Activated CD8-positive, alpha-beta memory T cell treated with anti-CD3 and anti-CD28 coated beads, Interleukin-2, amount 10 ng/mL, durations not matched to agents 7 days and 5 days (primary cell): ENCODE results near the gene PPFIA2. TPM values are rescaled to one million over a fixed set of nuclear protein-coding genes. Genes with fewer than 3 reads are reported as not detected.
A peak's percentile ranks its signal among the peaks of the same experiment; 100 is the strongest.

Source experiments
- ATAC-seq: fragments of 150-1000 bp; cut with Tn5 transposase; one replicate; pipeline ENCODE4 v1.10.0; 2021; ENCODE audit warnings: moderate library complexity
- CTCF ChIA-PET: fragments of 350-600 bp; sonication (Branson Sonifier 250); formaldehyde crosslinking; loops from one replicate; lab custom pipeline; 2021; ENCODE audit warnings: antibody characterized with exemption; lab: Charles Lee
- DNase-seq: peaks from one replicate; pipeline ENCODE4 v3.0.0-alpha.2; 2020
- H3K27ac Mint-ChIP-seq: one replicate; pipeline ENCODE4 v1.8.0; 2021; ENCODE audit warnings: mild to moderate bottlenecking, mixed read lengths
- H3K27me3 Mint-ChIP-seq: one replicate; pipeline ENCODE4 v1.8.0; 2021; ENCODE audit warnings: mixed read lengths
- H3K36me3 Mint-ChIP-seq: one replicate; pipeline ENCODE4 v1.8.0; 2021; ENCODE audit warnings: mild to moderate bottlenecking, mixed read lengths
- H3K4me1 Mint-ChIP-seq: one replicate; pipeline ENCODE4 v1.8.0; 2021; ENCODE audit warnings: mixed read lengths
- H3K4me3 Mint-ChIP-seq: one replicate; pipeline ENCODE4 v1.8.0; 2021; ENCODE audit warnings: mild to moderate bottlenecking, moderate library complexity, mixed read lengths
- H3K9me3 Mint-ChIP-seq: one replicate; pipeline ENCODE4 v1.8.0; 2022; ENCODE audit warnings: low read depth, mixed read lengths
- total RNA-seq, 2 experiments: library from RNA; stranded (reverse); gene quantifications; one replicate each; pipeline ENCODE4 v1.2.3, GENCODE V29; 2021

PPFIA2 gene
- not detected for total RNA-seq

GRCh38 chr12:81759190-81760051 is at the start of gene PPFIA2:
PPFIA2 (minus strand) TSS chr12:81759350.
- Mint-ChIP-seq H3K4me1 (peaks cover 10% of the 10 kb centered on the region), H3K9me3 (no peaks in the 10 kb centered on the region), H3K4me3 (no peak within 1 kb of the TSS), H3K36me3 (no peaks in the 10 kb centered on the region), H3K27ac (no peak within 1 kb of the TSS), H3K27me3 (peaks cover 25% of the 10 kb centered on the region)
- CTCF ChIA-PET, result no interaction called here
- ATAC-seq, result peak; percentile 33
- no peak for DNase-seq

- CTCF ChIA-PET, result no interaction called here
- H3K36me3 Mint-ChIP-seq, result no peaks in the 10 kb centered on the region
- no peak for ATAC-seq
- no peaks in the 10 kb centered on the region for H3K9me3 Mint-ChIP-seq
- H3K4me1 Mint-ChIP-seq, result no peaks in the 10 kb centered on the region
- no peaks in the 10 kb centered on the region for H3K27me3 Mint-ChIP-seq
- H3K27ac Mint-ChIP-seq, result no peak overlapping the region
- no peak for DNase-seq
- H3K4me3 Mint-ChIP-seq, result no peak overlapping the region
These were observed 41.4 kb upstream of the PPFIA2 start for GRCh38 chr12:81800298-81801148.

GRCh38 chr12:81798294-81798693 is 39.1 kb upstream of the PPFIA2 start:
- H3K4me1 Mint-ChIP-seq, result no peaks in the 10 kb centered on the region
- ATAC-seq (no peak), DNase-seq (no peak)
- H3K9me3 Mint-ChIP-seq, result no peaks in the 10 kb centered on the region
- CTCF ChIA-PET, result no interaction called here
- no peaks in the 10 kb centered on the region for H3K36me3 Mint-ChIP-seq
- no peaks in the 10 kb centered on the region for H3K27me3 Mint-ChIP-seq
- H3K4me3 Mint-ChIP-seq, result no peak overlapping the region
- H3K27ac Mint-ChIP-seq, result no peak overlapping the region

- Mint-ChIP-seq H3K4me3 (no peak overlapping the region), H3K27me3 (no peaks in the 10 kb centered on the region), H3K4me1 (no peaks in the 10 kb centered on the region), H3K9me3 (no peaks in the 10 kb centered on the region), H3K27ac (no peak overlapping the region), H3K36me3 (no peaks in the 10 kb centered on the region)
- no peak for DNase-seq
- CTCF ChIA-PET, result no interaction called here
- no peak for ATAC-seq
These were observed 38.0 kb upstream of the PPFIA2 start for GRCh38 chr12:81797100-81797499.

- CTCF ChIA-PET, result no interaction called here
- Mint-ChIP-seq H3K36me3 (no peaks in the 10 kb centered on the region), H3K27me3 (no peaks in the 10 kb centered on the region), H3K4me3 (no peak overlapping the region), H3K4me1 (no peaks in the 10 kb centered on the region), H3K27ac (no peak overlapping the region), H3K9me3 (no peaks in the 10 kb centered on the region)
- no peak for ATAC-seq
- no peak for DNase-seq
These were observed 33.5 kb upstream of the PPFIA2 start for GRCh38 chr12:81792666-81793065.

- Mint-ChIP-seq H3K36me3 (no peaks in the 10 kb centered on the region), H3K9me3 (no peaks in the 10 kb centered on the region), H3K4me3 (no peak overlapping the region), H3K27ac (no peak overlapping the region), H3K4me1 (no peaks in the 10 kb centered on the region), H3K27me3 (no peaks in the 10 kb centered on the region)
- CTCF ChIA-PET, result no interaction called here
- DNase-seq (no peak), ATAC-seq (no peak)
These were observed 20.1 kb upstream of the PPFIA2 start for GRCh38 chr12:81779216-81779615.

- CTCF ChIA-PET, result no interaction called here
- no peaks in the 10 kb centered on the region for H3K27me3 Mint-ChIP-seq
These were observed 19.6 kb upstream of the PPFIA2 start for GRCh38 chr12:81778719-81779118.

GRCh38 chr12:81758421-81759189 is 545 bp downstream of the PPFIA2 start:
- Mint-ChIP-seq H3K36me3 (no peaks in the 10 kb centered on the region), H3K27me3 (peaks cover 25% of the 10 kb centered on the region), H3K27ac (no peak overlapping the region), H3K4me3 (no peak overlapping the region), H3K9me3 (no peaks in the 10 kb centered on the region), H3K4me1 (peaks cover 10% of the 10 kb centered on the region)
- ATAC-seq, result no peak
- DNase-seq, result no peak
- CTCF ChIA-PET, result no interaction called here

More at GRCh38 chr12:81778719-81779118, 19.6 kb upstream of the PPFIA2 start:
- DNase-seq, result no peak
- no peaks in the 10 kb centered on the region for H3K36me3 Mint-ChIP-seq
- no peaks in the 10 kb centered on the region for H3K4me1 Mint-ChIP-seq
- no peak overlapping the region for H3K4me3 Mint-ChIP-seq
- H3K27ac Mint-ChIP-seq, result no peak overlapping the region
- ATAC-seq, result no peak
- H3K9me3 Mint-ChIP-seq, result no peaks in the 10 kb centered on the region

GRCh38 chr12:81757731-81758365 is 1.3 kb downstream of the PPFIA2 start:
- ATAC-seq, result no peak
- Mint-ChIP-seq H3K27ac (no peak overlapping the region), H3K9me3 (no peaks in the 10 kb centered on the region), H3K36me3 (no peaks in the 10 kb centered on the region), H3K27me3 (peaks cover 25% of the 10 kb centered on the region), H3K4me1 (peaks cover 10% of the 10 kb centered on the region), H3K4me3 (no peak overlapping the region)
- CTCF ChIA-PET, result no interaction called here
- no peak for DNase-seq

- DNase-seq, result no peak
- Mint-ChIP-seq H3K27me3 (no peaks in the 10 kb centered on the region), H3K4me1 (no peaks in the 10 kb centered on the region), H3K27ac (no peak overlapping the region), H3K36me3 (no peaks in the 10 kb centered on the region), H3K4me3 (no peak overlapping the region), H3K9me3 (peaks cover 2% of the 10 kb centered on the region)
- CTCF ChIA-PET, result no interaction called here
- ATAC-seq, result no peak
These were observed 29.4 kb downstream of the PPFIA2 start for GRCh38 chr12:81729781-81730180.

GRCh38 chr12:81727391-81727790 is 31.8 kb downstream of the PPFIA2 start:
- ATAC-seq, result no peak
- no peaks in the 10 kb centered on the region for H3K36me3 Mint-ChIP-seq
- H3K27ac Mint-ChIP-seq, result no peak overlapping the region
- CTCF ChIA-PET, result no interaction called here
- no peaks in the 10 kb centered on the region for H3K27me3 Mint-ChIP-seq
- DNase-seq, result no peak
- H3K4me3 Mint-ChIP-seq, result no peak overlapping the region
- H3K9me3 Mint-ChIP-seq, result peaks cover 2% of the 10 kb centered on the region
- no peaks in the 10 kb centered on the region for H3K4me1 Mint-ChIP-seq

- CTCF ChIA-PET, result no interaction called here
- DNase-seq, result no peak
- H3K27ac Mint-ChIP-seq, result no peak overlapping the region
These were observed 32.5 kb downstream of the PPFIA2 start for GRCh38 chr12:81726634-81727033.

GRCh38 chr12:81723361-81723760 is 35.8 kb downstream of the PPFIA2 start:
- DNase-seq (no peak), ATAC-seq (no peak)
- Mint-ChIP-seq H3K36me3 (no peaks in the 10 kb centered on the region), H3K9me3 (peaks cover 2% of the 10 kb centered on the region), H3K4me3 (no peak overlapping the region), H3K27me3 (no peaks in the 10 kb centered on the region), H3K27ac (no peak overlapping the region), H3K4me1 (no peaks in the 10 kb centered on the region)
- CTCF ChIA-PET, result no interaction called here

More at GRCh38 chr12:81726634-81727033, 32.5 kb downstream of the PPFIA2 start:
- Mint-ChIP-seq H3K36me3 (no peaks in the 10 kb centered on the region), H3K4me3 (no peak overlapping the region), H3K9me3 (peaks cover 2% of the 10 kb centered on the region), H3K27me3 (no peaks in the 10 kb centered on the region), H3K4me1 (no peaks in the 10 kb centered on the region)
- no peak for ATAC-seq
